ENCODE measurements around the gene VIPAS39.

DNA sequence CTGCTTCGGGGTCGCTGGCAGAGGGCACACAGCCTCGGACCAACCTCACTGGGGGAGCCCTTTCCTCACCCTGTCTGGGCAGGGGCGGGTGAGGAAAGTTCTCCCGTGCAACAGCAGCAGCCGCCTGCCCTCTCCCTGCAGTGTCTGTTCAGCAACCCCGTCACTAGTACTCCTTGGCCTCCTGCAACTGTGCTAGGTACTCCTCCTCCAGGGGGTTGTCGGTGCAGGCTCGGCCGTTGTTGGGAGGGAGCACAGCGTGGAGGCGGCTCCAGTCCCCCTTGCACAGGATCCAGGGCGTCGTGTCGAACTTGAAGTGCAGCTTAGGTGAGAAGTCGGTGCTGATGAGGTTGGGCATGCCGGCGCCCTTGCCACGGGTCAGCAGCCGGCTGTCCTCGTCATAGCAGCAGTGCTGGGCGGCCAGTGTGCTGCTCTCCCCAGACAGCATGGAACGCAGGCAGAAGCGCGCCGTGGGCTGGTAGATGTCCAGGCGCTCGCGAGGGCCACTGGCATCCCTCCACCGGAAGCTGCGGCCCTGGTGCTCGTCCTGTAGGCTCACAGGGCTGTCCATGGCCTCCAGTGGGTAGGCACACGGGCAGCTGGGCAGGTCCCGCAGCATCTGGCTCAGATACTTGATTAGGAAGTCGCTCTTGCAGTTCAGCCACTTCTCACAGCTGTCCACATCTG lies 18.2 kb upstream of the VIPAS39 start:
- TF ChIP-seq, protein P1, sequence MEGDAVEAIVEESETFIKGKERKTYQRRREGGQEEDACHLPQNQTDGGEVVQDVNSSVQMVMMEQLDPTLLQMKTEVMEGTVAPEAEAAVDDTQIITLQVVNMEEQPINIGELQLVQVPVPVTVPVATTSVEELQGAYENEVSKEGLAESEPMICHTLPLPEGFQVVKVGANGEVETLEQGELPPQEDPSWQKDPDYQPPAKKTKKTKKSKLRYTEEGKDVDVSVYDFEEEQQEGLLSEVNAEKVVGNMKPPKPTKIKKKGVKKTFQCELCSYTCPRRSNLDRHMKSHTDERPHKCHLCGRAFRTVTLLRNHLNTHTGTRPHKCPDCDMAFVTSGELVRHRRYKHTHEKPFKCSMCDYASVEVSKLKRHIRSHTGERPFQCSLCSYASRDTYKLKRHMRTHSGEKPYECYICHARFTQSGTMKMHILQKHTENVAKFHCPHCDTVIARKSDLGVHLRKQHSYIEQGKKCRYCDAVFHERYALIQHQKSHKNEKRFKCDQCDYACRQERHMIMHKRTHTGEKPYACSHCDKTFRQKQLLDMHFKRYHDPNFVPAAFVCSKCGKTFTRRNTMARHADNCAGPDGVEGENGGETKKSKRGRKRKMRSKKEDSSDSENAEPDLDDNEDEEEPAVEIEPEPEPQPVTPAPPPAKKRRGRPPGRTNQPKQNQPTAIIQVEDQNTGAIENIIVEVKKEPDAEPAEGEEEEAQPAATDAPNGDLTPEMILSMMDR (IDR thresholded peaks at IDR 0.05): no peak
- TF ChIP-seq POLR2AphosphoS5 (IDR thresholded peaks at IDR 0.05; ENCODE audit: insufficient read depth in 1 of 2, low read depth in 1 of 2): no peak
- TF ChIP-seq POLR2A (IDR thresholded peaks at IDR 0.05): no peak
